Nephron progenitor cell (in vitro differentiated cells): ENCODE data around the gene PCDH19.

Experiments used
- DNase-seq: peaks from one replicate; pipeline ENCODE4 v3.0.0; 2021
- H3K27ac Mint-ChIP-seq: 2 replicates; pipeline ENCODE4 v1.8.0; 2021; ENCODE audit warnings: mild to moderate bottlenecking, moderate library complexity, mixed read lengths
- H3K27me3 Mint-ChIP-seq: 2 replicates; pipeline ENCODE4 v1.8.0; 2021; ENCODE audit warnings: mild to moderate bottlenecking, low read depth, mixed read lengths; ENCODE audit not compliant: poor library complexity
- H3K36me3 Mint-ChIP-seq: 2 replicates; pipeline ENCODE4 v1.8.0; 2021; ENCODE audit warnings: low read depth, mixed read lengths
- H3K4me1 Mint-ChIP-seq: 2 replicates; pipeline ENCODE4 v1.8.0; 2021; ENCODE audit warnings: mixed read lengths
- H3K4me3 Mint-ChIP-seq: 2 replicates; pipeline ENCODE4 v1.8.0; 2021; ENCODE audit warnings: mild to moderate bottlenecking, moderate library complexity, mixed read lengths
- H3K9me3 Mint-ChIP-seq: 2 replicates; pipeline ENCODE4 v1.8.0; 2021; ENCODE audit warnings: mild to moderate bottlenecking, moderate library complexity, mixed read lengths
- CTCF ChIP-seq: fragments of 200-600 bp; sonication (generic); IDR thresholded peaks from 2 replicates; pipeline ENCODE4 v1.5.0; 2021; ENCODE audit warnings: antibody characterized with exemption

PCDH19 gene

GRCh38 chrX:100349391-100349790 is 60.7 kb downstream of the PCDH19 start:
- no peak for TF ChIP-seq CTCF
- no peak for DNase-seq
- Mint-ChIP-seq H3K4me1 (peaks cover 21% of the 10 kb centered on the region), H3K9me3 (peaks cover 15% of the 10 kb centered on the region), H3K36me3 (peaks cover 65% of the 10 kb centered on the region), H3K27ac (peak overlapping the region; percentile 54), H3K4me3 (no peak overlapping the region), H3K27me3 (no peaks in the 10 kb centered on the region)

DNA sequence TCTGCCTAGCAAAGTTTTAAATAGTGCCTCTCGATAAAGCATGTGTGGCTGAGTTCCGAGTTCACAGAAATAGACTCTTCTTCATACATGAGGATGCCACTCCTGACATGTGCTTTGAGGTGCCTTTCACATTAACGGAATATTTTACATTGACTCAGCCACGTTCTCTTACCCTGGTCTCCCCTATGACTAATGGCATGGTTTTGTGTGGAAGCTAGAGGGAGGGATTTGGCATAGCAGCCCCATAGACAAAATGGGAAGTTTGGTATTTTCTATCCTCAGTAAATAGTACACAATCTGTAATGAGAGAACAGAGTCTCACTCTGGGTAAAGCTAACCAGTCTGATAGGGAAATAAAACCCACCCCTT is 68.9 kb downstream of the PCDH19 start:
- no peak for TF ChIP-seq CTCF
- H3K27me3 Mint-ChIP-seq: no peaks in the 10 kb centered on the region
- H3K4me1 Mint-ChIP-seq: peaks cover 15% of the 10 kb centered on the region
- no peak overlapping the region for H3K27ac Mint-ChIP-seq
- no peaks in the 10 kb centered on the region for H3K9me3 Mint-ChIP-seq
- no peak for DNase-seq
- peaks cover 65% of the 10 kb centered on the region for H3K36me3 Mint-ChIP-seq
- H3K4me3 Mint-ChIP-seq: no peak overlapping the region

GRCh38 chrX:100340491-100341141 is 69.5 kb downstream of the PCDH19 start:
- Mint-ChIP-seq H3K36me3 (peaks cover 60% of the 10 kb centered on the region), H3K27me3 (no peaks in the 10 kb centered on the region), H3K4me3 (no peak overlapping the region), H3K9me3 (no peaks in the 10 kb centered on the region), H3K4me1 (peaks cover 11% of the 10 kb centered on the region), H3K27ac (no peak overlapping the region)
- DNase-seq: no peak
- no peak for TF ChIP-seq CTCF

DNA sequence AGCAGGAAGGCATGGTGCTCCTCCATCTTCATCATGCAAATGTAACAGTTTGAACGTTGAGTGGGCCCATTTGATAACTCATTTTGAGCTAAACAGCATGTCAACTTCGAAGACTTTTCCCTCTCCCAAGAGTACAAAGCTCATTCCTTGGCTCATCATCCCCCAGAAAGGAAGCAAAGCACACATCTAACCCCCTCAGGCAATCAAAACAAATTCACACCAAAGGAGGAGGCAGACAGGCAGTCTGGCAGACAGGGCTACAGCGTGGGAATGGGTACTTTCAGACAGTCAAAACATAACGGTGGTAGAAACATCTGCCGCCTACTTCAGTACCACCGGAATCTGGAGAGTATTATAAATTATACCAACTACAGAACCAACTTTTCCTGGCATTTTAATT is 81.7 kb downstream of the PCDH19 start:
- DNase-seq: no peak
- Mint-ChIP-seq H3K4me1 (peaks cover 68% of the 10 kb centered on the region), H3K9me3 (peaks cover 2% of the 10 kb centered on the region), H3K36me3 (peaks cover 39% of the 10 kb centered on the region), H3K4me3 (peak overlapping the region; percentile 53), H3K27ac (peak overlapping the region; percentile 97), H3K27me3 (no peaks in the 10 kb centered on the region)
- TF ChIP-seq CTCF: no peak

DNA sequence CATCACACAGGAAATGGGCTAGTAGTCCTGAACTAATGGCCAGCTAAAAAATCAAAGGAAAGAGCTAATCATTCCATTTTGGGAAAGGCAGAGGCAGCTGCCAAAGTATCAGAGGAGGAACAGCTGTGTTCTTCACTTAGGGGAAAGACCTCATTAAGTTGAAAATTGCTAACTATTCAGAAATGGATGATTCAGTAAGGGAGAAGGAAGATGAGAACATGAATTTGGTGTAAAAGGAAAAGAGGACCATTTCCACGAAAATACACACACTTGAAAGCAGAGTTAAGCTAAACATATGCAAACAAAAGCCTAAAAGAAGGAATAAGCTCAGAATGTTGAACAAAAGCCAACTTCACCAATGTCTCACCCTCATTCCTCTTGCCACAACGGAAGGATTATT is 90.4 kb downstream of the PCDH19 start:
- H3K9me3 Mint-ChIP-seq: peaks cover 16% of the 10 kb centered on the region
- H3K4me1 Mint-ChIP-seq: peaks cover 22% of the 10 kb centered on the region
- no peak overlapping the region for H3K27ac Mint-ChIP-seq
- H3K36me3 Mint-ChIP-seq: peaks cover 75% of the 10 kb centered on the region
- peaks cover 2% of the 10 kb centered on the region for H3K27me3 Mint-ChIP-seq
- no peak for TF ChIP-seq CTCF
- no peak overlapping the region for H3K4me3 Mint-ChIP-seq
- no peak for DNase-seq

GRCh38 chrX:100316987-100317386 is 93.1 kb downstream of the PCDH19 start:
- TF ChIP-seq CTCF: no peak
- Mint-ChIP-seq H3K27me3 (no peaks in the 10 kb centered on the region), H3K9me3 (peaks cover 7% of the 10 kb centered on the region), H3K4me3 (no peak overlapping the region), H3K36me3 (peaks cover 60% of the 10 kb centered on the region), H3K27ac (no peak overlapping the region), H3K4me1 (peaks cover 41% of the 10 kb centered on the region)
- no peak for DNase-seq
